Bronchial epithelial cell (primary cell): ENCODE measurements around the gene BMI1. TPM values are rescaled to one million over a fixed set of nuclear protein-coding genes. Genes with fewer than 3 reads are reported as not detected.
A peak's percentile ranks its signal among the peaks of the same experiment; 100 is the strongest.
"Not testable (repeated sequence)": the region's sequence is repeated elsewhere in the genome, so short reads cannot be mapped to it uniquely, and the experiment has no call there.

ENCODE experiments used
- DNase-seq: peaks from one replicate; pipeline ENCODE4 v3.0.0-alpha.2; 2010; ENCODE audit warnings: low read depth
- FAIRE-seq: peaks from 2 replicates; lab custom pipeline; 2011; peaks lifted over from hg19 to GRCh38; lab: Jason Lieb, UNC
- H3K27me3 ChIP-seq: 2 replicates; pipeline ENCODE4 v1.5.1; 2011; ENCODE audit warnings: low read length; ENCODE audit not compliant: control insufficient read depth, insufficient read depth
- H3K36me3 ChIP-seq: 2 replicates; pipeline ENCODE4 v1.5.1; 2011; ENCODE audit warnings: low read length; ENCODE audit not compliant: control insufficient read depth, insufficient read depth
- H3K4me3 ChIP-seq: 2 replicates; pipeline ENCODE4 v1.5.1; 2011; ENCODE audit warnings: mild to moderate bottlenecking, low read depth, low read length, control low read depth
- CTCF ChIP-seq: IDR thresholded peaks from 2 replicates; pipeline ENCODE4 v1.5.1; 2011; ENCODE audit warnings: mild to moderate bottlenecking, moderate library complexity, low read length, control low read depth, inconsistent platforms; ENCODE audit not compliant: insufficient read depth, severe bottlenecking
- total RNA-seq: library from RNA; depleted of rRNA; stranded (reverse); fragments of >200 nt; gene quantifications from 2 replicates; pipeline ENCODE4 v1.2.1, GENCODE V29; 2014

The BMI1 gene
- total RNA-seq, 1 donor from 2014 or later, result 35.5 TPM

DNA sequence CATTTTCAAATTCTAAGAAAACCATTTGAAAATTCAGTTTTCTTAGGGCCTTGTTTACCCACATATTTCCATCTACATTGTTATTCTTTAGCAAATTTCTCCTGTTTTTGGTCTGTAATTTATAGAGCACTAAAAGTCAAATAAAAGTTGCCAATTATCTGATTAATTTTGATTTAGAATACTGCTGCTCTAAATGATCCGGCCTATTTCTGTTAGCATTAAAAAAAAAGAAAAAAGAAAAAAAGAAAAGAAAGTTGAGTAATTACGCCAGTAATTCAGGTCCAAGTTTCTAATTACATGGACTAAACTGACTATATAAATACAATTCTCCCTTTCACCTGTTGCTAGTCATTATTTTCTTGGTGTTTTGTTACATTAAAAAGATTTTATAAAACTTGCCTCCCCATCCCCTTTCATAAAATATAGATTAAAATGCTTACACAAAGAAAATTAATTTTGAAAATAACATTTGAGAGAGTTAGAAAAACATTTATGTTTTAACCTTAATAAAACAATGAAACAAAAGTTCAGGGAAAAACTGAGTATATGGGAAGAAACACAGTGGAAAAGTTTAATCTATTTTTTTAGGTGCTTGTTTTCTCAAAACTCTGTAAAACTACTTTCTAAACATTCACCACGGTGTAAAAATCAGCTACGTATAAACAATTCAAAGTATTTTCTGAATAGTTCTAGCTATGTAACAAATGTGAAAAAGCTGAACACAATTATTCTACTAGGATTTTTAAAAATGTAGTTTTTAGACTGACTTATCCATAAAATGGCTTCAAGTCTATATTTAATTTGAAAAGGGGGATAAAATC lies 11.5 kb upstream of the BMI1 start:
- H3K36me3 ChIP-seq, result no peaks in the 10 kb centered on the region
- H3K27me3 ChIP-seq, result no peaks in the 10 kb centered on the region
- TF ChIP-seq CTCF, result no peak
- no peak for DNase-seq
- FAIRE-seq, result no peak
- no peak overlapping the region for H3K4me3 ChIP-seq

DNA sequence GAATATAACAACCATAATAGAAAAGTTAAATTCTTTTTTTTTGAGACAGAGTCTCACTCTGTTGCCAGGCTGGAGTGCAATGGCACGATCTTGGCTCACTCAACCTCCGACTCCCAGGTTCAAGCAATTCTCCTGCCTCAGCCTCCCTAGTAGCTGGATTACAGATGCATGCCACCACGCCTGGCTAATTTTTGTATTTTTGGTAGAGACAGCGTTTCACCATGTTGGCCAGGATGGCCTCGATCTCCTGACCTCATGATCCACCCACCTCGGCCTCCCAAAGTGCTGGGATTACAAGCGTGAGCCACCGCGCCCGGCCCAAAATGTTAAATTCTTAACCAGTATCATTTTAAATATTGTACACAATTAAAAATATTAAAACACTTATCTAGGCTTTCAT lies 10.9 kb upstream of the BMI1 start:
- H3K4me3 ChIP-seq, DNase-seq, FAIRE-seq, H3K27me3 ChIP-seq, H3K36me3 ChIP-seq: not testable (repeated sequence)

GRCh38 chr10:22310928-22311327 lies 10.0 kb upstream of the BMI1 start:
- Histone ChIP-seq H3K27me3 (no peaks in the 10 kb centered on the region), H3K4me3 (no peak overlapping the region), H3K36me3 (no peaks in the 10 kb centered on the region)
- no peak for FAIRE-seq
- no peak for TF ChIP-seq CTCF
- no peak for DNase-seq

- TF ChIP-seq CTCF, result no peak
- FAIRE-seq (no peak), DNase-seq (peak; percentile 59)
- Histone ChIP-seq H3K4me3 (no peak overlapping the region), H3K27me3 (no peaks in the 10 kb centered on the region), H3K36me3 (no peaks in the 10 kb centered on the region)
These were observed 6.0 kb upstream of the BMI1 start for GRCh38 chr10:22314852-22315251.

- no peak for TF ChIP-seq CTCF
- peak overlapping the region; percentile 63 for H3K4me3 ChIP-seq
- no peaks in the 10 kb centered on the region for H3K36me3 ChIP-seq
- no peak for FAIRE-seq
- no peaks in the 10 kb centered on the region for H3K27me3 ChIP-seq
- no peak for DNase-seq
These were observed 5.2 kb upstream of the BMI1 start for GRCh38 chr10:22315455-22316285.

DNA sequence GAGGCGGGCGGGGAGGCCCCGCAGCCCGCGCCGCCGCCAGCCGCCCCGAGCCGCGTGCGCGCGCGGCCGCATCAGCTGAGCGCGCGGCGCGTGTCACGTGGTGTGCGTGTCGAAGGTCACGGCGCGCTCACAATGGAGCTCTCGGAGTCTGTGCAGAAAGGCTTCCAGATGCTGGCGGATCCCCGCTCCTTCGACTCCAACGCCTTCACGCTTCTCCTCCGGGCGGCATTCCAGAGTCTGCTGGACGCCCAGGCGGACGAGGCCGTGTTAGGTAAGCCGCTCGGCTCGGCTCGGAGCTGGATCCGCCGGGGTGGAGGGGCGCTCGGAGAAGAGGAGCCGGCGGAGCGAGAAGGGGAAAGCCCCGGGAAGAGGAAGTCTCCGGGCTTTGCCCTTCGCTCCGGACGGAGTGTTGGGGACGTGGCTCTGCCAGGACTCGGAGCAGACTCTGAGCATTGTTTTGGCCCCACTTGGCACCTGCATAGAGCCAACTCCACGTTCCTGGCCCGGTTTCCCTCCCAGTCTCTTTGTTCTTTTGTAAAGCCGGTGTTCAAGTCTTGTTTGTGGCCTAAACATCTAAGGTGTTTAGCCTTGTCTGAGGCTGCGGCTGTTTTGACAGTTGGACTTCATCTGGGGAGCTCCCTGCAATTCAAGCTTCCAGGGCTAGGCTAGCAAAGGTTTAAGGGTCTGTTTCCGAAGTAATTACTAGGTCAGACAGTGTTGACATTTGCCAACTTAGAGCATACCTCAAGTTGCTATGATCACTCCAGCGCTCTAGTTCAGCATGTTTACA lies 4.4 kb upstream of the BMI1 start, which contains the start of gene COMMD3:
Gene COMMD3 (plus strand): TSS at position 103 of the 790 bp plus-strand sequence. CDS start 30 bp downstream, at position 133.
- Histone ChIP-seq H3K27me3 (no peaks in the 10 kb centered on the region), H3K4me3 (peak within 1 kb of the TSS; percentile 63), H3K36me3 (no peaks in the 10 kb centered on the region)
- DNase-seq, result peak; percentile 82
- TF ChIP-seq CTCF, result no peak
- FAIRE-seq, result peak; percentile 40
